ENCODE results near the gene AK4. TPM values are rescaled to one million over a fixed set of nuclear protein-coding genes. Genes with fewer than 3 reads are reported as not detected.
"Not testable (repeated sequence)": the region's sequence is repeated elsewhere in the genome, so short reads cannot be mapped to it uniquely, and the experiment has no call there.

AK4 gene
- total RNA-seq, 4 donors from 2014 or later, result 39.9 to 83.2 (median 49.0) TPM

GRCh38 chr1:65156910-65157545 is 9.0 kb downstream of the AK4 start:
- no peak overlapping the region for H3K4me3 ChIP-seq (ENCODE audit: low read depth, poor library complexity, severe bottlenecking)
- intact Hi-C loops (cut with DNase I; ENCODE audit: low total_unique reads), result no loop called here
- TF ChIP-seq CTCF (IDR thresholded peaks at IDR 0.05) (no peak), POLR2A (IDR thresholded peaks at IDR 0.05) (no peak)
- peak in 1 of 2 donors; percentile 53 for DNase-seq (ENCODE audit: low spot score in 2 of 2)
- 80 to 82% methylated on average over 2 of the region's 2 CpGs for WGBS, 2 donors

GRCh38 chr1:65157546-65157941 is 9.5 kb downstream of the AK4 start:
- intact Hi-C loops (cut with DNase I; ENCODE audit: low total_unique reads), result no loop called here
- no peak overlapping the region for H3K4me3 ChIP-seq (ENCODE audit: low read depth, poor library complexity, severe bottlenecking)
- TF ChIP-seq CTCF (IDR thresholded peaks at IDR 0.05) (no peak), POLR2A (IDR thresholded peaks at IDR 0.05) (no peak)
- 89 to 90% methylated on average over 4 of the region's 4 CpGs for WGBS, 2 donors
- DNase-seq (ENCODE audit: low spot score in 2 of 2), result no peak

GRCh38 chr1:65159291-65159688 is 11.3 kb downstream of the AK4 start:
- 99 to 100% methylated on average over 4 of the region's 4 CpGs for WGBS, 2 donors
- H3K4me3 ChIP-seq (ENCODE audit: low read depth, poor library complexity, severe bottlenecking); intact Hi-C loops (cut with DNase I; ENCODE audit: low total_unique reads): not testable (repeated sequence)
- DNase-seq (ENCODE audit: low spot score in 2 of 2), result peak in 1 of 2 donors; percentile 57

DNA sequence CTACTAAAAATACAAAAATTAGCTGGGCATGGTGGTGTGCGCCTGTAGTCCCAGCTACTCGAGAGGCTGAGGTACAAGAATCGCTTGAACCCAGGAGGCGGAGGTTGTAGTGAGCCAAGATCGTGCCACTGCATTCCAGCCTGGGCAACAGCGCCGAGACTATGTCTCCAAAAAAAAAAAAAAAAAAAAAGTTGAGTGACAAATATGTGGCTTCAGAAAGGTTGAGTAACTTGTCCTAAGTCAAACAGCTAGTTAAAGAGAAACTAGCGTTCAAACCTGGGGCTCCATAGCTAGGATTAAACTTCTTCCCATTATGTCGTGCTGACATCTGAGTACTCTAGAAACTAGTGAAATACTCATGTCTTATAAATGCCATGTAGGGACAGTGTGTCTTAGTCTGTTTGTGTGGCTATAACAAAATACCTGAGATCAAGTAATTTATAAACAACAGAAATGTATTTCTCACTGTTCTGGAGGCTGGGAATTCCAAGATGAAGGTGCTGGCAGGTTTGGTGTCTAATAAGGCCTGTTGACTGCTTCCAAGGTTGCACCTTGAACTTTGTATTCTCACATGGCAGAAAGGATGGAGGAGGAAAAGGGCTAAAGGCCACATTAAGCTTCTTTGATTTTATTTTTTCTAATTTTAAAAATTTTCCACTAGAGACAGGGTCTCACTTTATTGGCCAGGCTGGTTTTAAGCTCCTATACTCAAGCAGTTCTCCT is 12.0 kb downstream of the AK4 start:
- H3K4me3 ChIP-seq (ENCODE audit: low read depth, poor library complexity, severe bottlenecking), result no peak overlapping the region
- 95 to 97% methylated on average over 9 of the region's 9 CpGs for WGBS, 2 donors
- TF ChIP-seq CTCF (IDR thresholded peaks at IDR 0.05) (no peak), POLR2A (IDR thresholded peaks at IDR 0.05) (no peak)
- no peak for DNase-seq (ENCODE audit: low spot score in 2 of 2)
- intact Hi-C loops (cut with DNase I; ENCODE audit: low total_unique reads), result no loop called here

DNA sequence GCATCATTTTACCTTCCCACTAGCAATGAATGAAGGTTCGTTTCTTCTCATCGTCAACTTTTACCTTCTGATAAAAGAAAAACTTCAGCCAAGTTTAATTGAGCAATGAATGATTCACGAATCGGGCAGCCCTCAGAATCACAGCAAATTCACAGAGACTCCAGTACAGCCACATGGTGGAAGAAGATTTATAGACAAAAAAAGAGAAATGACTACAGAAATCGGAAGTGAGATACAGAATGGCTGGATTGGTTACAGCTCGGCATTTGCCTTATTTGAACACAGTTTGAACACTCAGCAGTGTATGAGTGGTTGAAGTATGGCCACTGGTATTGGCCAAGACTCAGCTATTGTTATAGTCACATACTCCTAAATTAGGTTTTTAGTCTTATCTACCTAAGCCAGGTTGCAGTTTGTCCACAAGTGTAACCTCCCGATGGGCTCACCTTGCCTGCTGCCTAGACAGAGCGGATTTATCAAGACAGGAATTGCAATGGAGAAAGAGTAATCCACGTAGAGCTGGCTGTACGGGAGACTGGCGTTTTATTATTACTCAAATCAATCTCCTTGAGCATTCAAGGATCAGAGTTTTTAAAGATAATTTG is 15.3 kb downstream of the AK4 start:
- DNase-seq (ENCODE audit: low spot score in 2 of 2), result no peak
- intact Hi-C loops (cut with DNase I; ENCODE audit: low total_unique reads), result no loop called here
- H3K4me3 ChIP-seq (ENCODE audit: low read depth, poor library complexity, severe bottlenecking), result no peak overlapping the region
- TF ChIP-seq POLR2A (IDR thresholded peaks at IDR 0.05) (no peak), CTCF (IDR thresholded peaks at IDR 0.05) (no peak)
- 70 to 78% methylated on average over 11 of the region's 11 CpGs for WGBS, 2 donors

GRCh38 chr1:65164101-65164500 is 16.1 kb downstream of the AK4 start:
- WGBS, 2 donors, result 91 to 95% methylated on average over 3 of the region's 3 CpGs
- H3K4me3 ChIP-seq (ENCODE audit: low read depth, poor library complexity, severe bottlenecking); DNase-seq (ENCODE audit: low spot score in 2 of 2); intact Hi-C loops (cut with DNase I; ENCODE audit: low total_unique reads): not testable (repeated sequence)

All from lower leg skin (tissue), 4 donors.